HG03439 (cell line): ENCODE results near the gene LCP1.

Source experiments
- ATAC-seq: cut with Tn5 transposase; IDR thresholded peaks from one replicate; pipeline ENCODE4 v1.9.1; 2021; ENCODE audit warnings: mild to moderate bottlenecking, moderate library complexity; ENCODE audit not compliant: unreplicated experiment

The LCP1 gene

GRCh38 chr13:46183018-46183946, 1.3 kb upstream of the LCP1 start:
- ATAC-seq, result no peak

GRCh38 chr13:46182491-46182877, 507 bp upstream of the LCP1 start:
- no peak for ATAC-seq

GRCh38 chr13:46181377-46181839, 569 bp downstream of the LCP1 start:
- ATAC-seq, result no peak

GRCh38 chr13:46179969-46180763, 1.8 kb downstream of the LCP1 start:
- no peak for ATAC-seq

- no peak for ATAC-seq
These were observed 2.5 kb downstream of the LCP1 start for GRCh38 chr13:46179491-46179908.

GRCh38 chr13:46178821-46179220, 3.2 kb downstream of the LCP1 start:
- no peak for ATAC-seq

- ATAC-seq, result no peak
These were observed 3.8 kb downstream of the LCP1 start for GRCh38 chr13:46178143-46178542.

- ATAC-seq, result no peak
These were observed 5.2 kb downstream of the LCP1 start for GRCh38 chr13:46176756-46177155.

- ATAC-seq, result peak; percentile 28
These were observed 8.3 kb downstream of the LCP1 start for GRCh38 chr13:46173656-46174055.

GRCh38 chr13:46172531-46172991, 9.4 kb downstream of the LCP1 start:
- no peak for ATAC-seq

GRCh38 chr13:46171739-46172138, 10.2 kb downstream of the LCP1 start:
- no peak for ATAC-seq

- no peak for ATAC-seq
These were observed 10.8 kb downstream of the LCP1 start for GRCh38 chr13:46171217-46171616.

- no peak for ATAC-seq
These were observed 11.3 kb downstream of the LCP1 start for GRCh38 chr13:46170687-46171086.

GRCh38 chr13:46170268-46170667, 11.7 kb downstream of the LCP1 start:
- no peak for ATAC-seq

- no peak for ATAC-seq
These were observed 12.2 kb downstream of the LCP1 start for GRCh38 chr13:46169758-46170157.

GRCh38 chr13:46168783-46169182, 13.2 kb downstream of the LCP1 start:
- no peak for ATAC-seq

- ATAC-seq, result peak; percentile 25
These were observed 13.6 kb downstream of the LCP1 start for GRCh38 chr13:46168341-46168740.

- ATAC-seq, result no peak
These were observed 14.9 kb downstream of the LCP1 start for GRCh38 chr13:46166947-46167610.

- no peak for ATAC-seq
These were observed 15.8 kb downstream of the LCP1 start for GRCh38 chr13:46166224-46166584.

- ATAC-seq, result no peak
These were observed 16.3 kb downstream of the LCP1 start for GRCh38 chr13:46165485-46166223.

GRCh38 chr13:46164661-46165060, 17.3 kb downstream of the LCP1 start:
- no peak for ATAC-seq
